Adipocyte (in vitro differentiated cells): ENCODE data around the gene MANSC4.

Experiments used
- DNase-seq: peaks from one replicate; pipeline ENCODE4 v3.0.0-alpha.2; 2015; ENCODE audit warnings: low read depth
- H3K27me3 ChIP-seq: replicated peaks from 2 replicates; pipeline ENCODE4 v1.7.0; 2013; ENCODE audit warnings: mild to moderate bottlenecking, low read length, moderate library complexity; ENCODE audit not compliant: control insufficient read depth, insufficient read depth
- H3K36me3 ChIP-seq: 2 replicates; pipeline ENCODE4 v1.7.0; 2013; ENCODE audit warnings: low read length, mild to moderate bottlenecking, moderate library complexity; ENCODE audit not compliant: control insufficient read depth, insufficient read depth, severe bottlenecking
- H3K4me1 ChIP-seq: 2 replicates; pipeline ENCODE4 v1.7.0; 2013; ENCODE audit warnings: mild to moderate bottlenecking, low read length, moderate library complexity; ENCODE audit not compliant: control insufficient read depth, insufficient read depth
- H3K4me3 ChIP-seq: 2 replicates; pipeline ENCODE4 v1.7.0; 2013; ENCODE audit warnings: mild to moderate bottlenecking, low read length, moderate library complexity
- H3K9ac ChIP-seq: 2 replicates; pipeline ENCODE4 v1.7.0; 2013; ENCODE audit warnings: mild to moderate bottlenecking, low read length, moderate library complexity
- H3K9me3 ChIP-seq: 2 replicates; pipeline ENCODE4 v1.7.0; 2013; ENCODE audit warnings: mild to moderate bottlenecking, low read length, moderate library complexity; ENCODE audit not compliant: control insufficient read depth

MANSC4 gene

GRCh38 chr12:27814851-27815591, 35.0 kb upstream of the MANSC4 start:
- Histone ChIP-seq H3K4me3 (no peak overlapping the region), H3K9ac (no peak overlapping the region), H3K4me1 (peaks cover 8% of the 10 kb centered on the region), H3K9me3 (no peaks in the 10 kb centered on the region), H3K36me3 (no peaks in the 10 kb centered on the region), H3K27me3 (no peaks in the 10 kb centered on the region)
- DNase-seq, result peak; percentile 26

- no peak for DNase-seq
- H3K9me3 ChIP-seq, result no peaks in the 10 kb centered on the region
- no peaks in the 10 kb centered on the region for H3K27me3 ChIP-seq
- H3K36me3 ChIP-seq, result no peaks in the 10 kb centered on the region
- no peak overlapping the region for H3K9ac ChIP-seq
- H3K4me1 ChIP-seq, result peaks cover 8% of the 10 kb centered on the region
- H3K4me3 ChIP-seq, result no peak overlapping the region
Measured at GRCh38 chr12:27814411-27814810, 34.4 kb upstream of the MANSC4 start.

GRCh38 chr12:27812502-27812901, 32.5 kb upstream of the MANSC4 start:
- H3K4me3 ChIP-seq, result no peak overlapping the region
- H3K4me1 ChIP-seq, result peaks cover 8% of the 10 kb centered on the region
- no peaks in the 10 kb centered on the region for H3K36me3 ChIP-seq
- no peaks in the 10 kb centered on the region for H3K27me3 ChIP-seq
- H3K9ac ChIP-seq, result no peak overlapping the region
- no peak for DNase-seq
- H3K9me3 ChIP-seq, result no peaks in the 10 kb centered on the region

DNA sequence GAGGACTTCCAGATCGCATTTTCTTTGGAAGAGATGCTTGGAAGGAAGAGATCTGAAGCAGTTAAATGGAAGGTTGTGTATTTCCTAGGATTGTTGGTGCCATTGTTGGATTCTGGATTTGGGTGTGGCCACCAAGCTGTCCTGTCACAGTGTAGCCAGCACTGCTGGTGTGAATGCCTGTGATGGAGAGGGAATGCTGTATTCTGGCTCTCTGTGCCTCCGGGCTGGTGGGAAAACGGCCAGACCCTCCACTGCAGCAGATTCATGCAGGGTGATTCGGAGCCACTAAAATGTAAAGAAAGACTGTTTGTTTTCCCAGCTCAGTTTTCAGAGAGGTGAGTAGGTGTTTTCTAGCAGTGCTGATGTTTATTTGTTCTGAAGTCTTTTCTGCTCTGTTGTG, 30.7 kb upstream of the MANSC4 start:
- Histone ChIP-seq H3K9ac (no peak overlapping the region), H3K4me3 (no peak overlapping the region), H3K27me3 (no peaks in the 10 kb centered on the region), H3K36me3 (no peaks in the 10 kb centered on the region), H3K4me1 (peaks cover 8% of the 10 kb centered on the region), H3K9me3 (no peaks in the 10 kb centered on the region)
- DNase-seq, result peak; percentile 3

DNA sequence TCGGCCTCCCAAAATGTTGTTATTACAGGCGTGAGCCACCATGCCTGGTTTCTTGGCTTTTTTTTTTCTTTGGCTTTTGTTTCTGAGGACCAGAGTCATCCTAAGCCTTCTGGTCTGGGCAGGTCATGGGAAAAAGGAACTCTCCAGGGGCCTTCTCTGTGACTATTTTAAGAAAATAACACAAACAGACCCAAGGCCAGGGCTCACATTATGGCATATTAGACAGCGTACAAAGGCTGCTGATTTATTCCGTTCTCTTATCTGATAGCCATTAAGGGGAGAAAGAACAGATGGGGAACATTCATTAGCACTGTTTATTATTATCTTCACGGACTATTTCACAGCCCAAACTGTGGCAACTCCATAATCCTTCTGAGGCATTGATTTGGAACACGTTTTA, 28.8 kb upstream of the MANSC4 start:
- H3K36me3 ChIP-seq, result no peaks in the 10 kb centered on the region
- H3K27me3 ChIP-seq, result no peaks in the 10 kb centered on the region
- H3K9ac ChIP-seq, result no peak overlapping the region
- H3K4me3 ChIP-seq, result no peak overlapping the region
- no peak for DNase-seq
- H3K4me1 ChIP-seq, result no peaks in the 10 kb centered on the region
- H3K9me3 ChIP-seq, result no peaks in the 10 kb centered on the region

- no peak for DNase-seq
- Histone ChIP-seq H3K4me1 (no peaks in the 10 kb centered on the region), H3K36me3 (no peaks in the 10 kb centered on the region), H3K27me3 (no peaks in the 10 kb centered on the region), H3K9me3 (no peaks in the 10 kb centered on the region), H3K9ac (no peak overlapping the region), H3K4me3 (no peak overlapping the region)
Measured at GRCh38 chr12:27807063-27807703, 27.1 kb upstream of the MANSC4 start.

DNA sequence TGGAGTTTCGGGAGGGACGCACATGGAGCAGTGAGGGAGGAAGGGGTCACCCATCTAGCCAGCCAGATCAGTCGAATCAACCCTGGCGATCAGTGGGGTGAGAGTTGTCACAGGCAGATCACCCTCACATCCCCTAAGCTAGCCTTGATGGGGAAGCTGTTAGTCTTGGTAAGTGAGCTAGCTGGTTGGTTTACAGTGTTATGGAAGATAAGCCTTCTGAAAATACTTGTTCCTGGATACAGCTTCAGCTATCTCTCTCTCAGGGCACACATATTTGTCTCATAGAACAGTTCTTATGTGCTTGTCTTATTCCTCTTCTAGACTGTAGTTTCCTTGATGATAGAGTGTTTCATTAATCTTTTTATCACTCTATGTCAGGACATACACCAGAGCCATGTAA, 26.2 kb upstream of the MANSC4 start:
- H3K4me3 ChIP-seq, result no peak overlapping the region
- H3K4me1 ChIP-seq, result no peaks in the 10 kb centered on the region
- H3K9ac ChIP-seq, result no peak overlapping the region
- H3K27me3 ChIP-seq, result no peaks in the 10 kb centered on the region
- H3K36me3 ChIP-seq, result peaks cover 6% of the 10 kb centered on the region
- DNase-seq, result no peak
- no peaks in the 10 kb centered on the region for H3K9me3 ChIP-seq

GRCh38 chr12:27805238-27805637, 25.2 kb upstream of the MANSC4 start:
- Histone ChIP-seq H3K4me1 (no peaks in the 10 kb centered on the region), H3K36me3 (peaks cover 9% of the 10 kb centered on the region), H3K9ac (no peak overlapping the region), H3K9me3 (no peaks in the 10 kb centered on the region), H3K27me3 (no peaks in the 10 kb centered on the region), H3K4me3 (no peak overlapping the region)
- no peak for DNase-seq

DNA sequence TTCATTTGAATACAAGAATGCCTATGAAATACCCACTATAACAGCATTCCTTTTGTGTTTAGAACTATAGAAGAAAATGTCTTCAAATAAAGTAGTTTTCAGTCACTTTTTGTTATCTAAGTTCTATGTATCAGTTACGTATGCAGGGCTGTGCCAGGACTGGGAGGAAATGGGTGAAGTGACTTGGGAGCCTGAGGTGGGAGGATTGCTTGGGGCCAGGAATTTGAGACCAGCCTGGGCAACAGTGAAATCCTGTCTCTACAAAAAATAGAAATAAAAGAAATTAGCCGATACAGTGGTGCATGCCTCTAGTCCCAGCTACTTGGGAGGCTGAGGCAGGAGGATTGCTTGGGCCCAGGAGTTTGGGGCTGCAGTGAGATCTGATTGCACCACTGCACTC, 22.9 kb upstream of the MANSC4 start:
- no peak for DNase-seq
- H3K4me3 ChIP-seq, result no peak overlapping the region

GRCh38 chr12:27802511-27802910, 22.5 kb upstream of the MANSC4 start:
- Histone ChIP-seq H3K9ac (no peak overlapping the region), H3K36me3 (peaks cover 35% of the 10 kb centered on the region), H3K4me3 (no peak overlapping the region), H3K9me3 (no peaks in the 10 kb centered on the region), H3K27me3 (no peaks in the 10 kb centered on the region), H3K4me1 (no peaks in the 10 kb centered on the region)
- no peak for DNase-seq

More for the DNA sequence above, 22.9 kb upstream of the MANSC4 start:
- Histone ChIP-seq H3K9me3 (no peaks in the 10 kb centered on the region), H3K36me3 (peaks cover 31% of the 10 kb centered on the region), H3K27me3 (no peaks in the 10 kb centered on the region), H3K4me1 (no peaks in the 10 kb centered on the region), H3K9ac (no peak overlapping the region)

- H3K4me3 ChIP-seq, result no peak overlapping the region
- no peak overlapping the region for H3K9ac ChIP-seq
- no peaks in the 10 kb centered on the region for H3K4me1 ChIP-seq
- H3K27me3 ChIP-seq, result no peaks in the 10 kb centered on the region
- peaks cover 42% of the 10 kb centered on the region for H3K36me3 ChIP-seq
- H3K9me3 ChIP-seq, result no peaks in the 10 kb centered on the region
- no peak for DNase-seq
Measured at GRCh38 chr12:27801630-27802029, 21.6 kb upstream of the MANSC4 start.
